Sciatic nerve (tissue), 2 donors: Measurements from ENCODE around the gene VBP1. TPM values are rescaled to one million over a fixed set of nuclear protein-coding genes. Genes with fewer than 3 reads are reported as not detected.
"Not testable (repeated sequence)": the region's sequence is repeated elsewhere in the genome, so short reads cannot be mapped to it uniquely, and the experiment has no call there.

Experiments used
- ATAC-seq: fragments of 200-7000 bp; cut with Tn5 transposase; one replicate; pipeline ENCODE4 v1.9.1; 2020; ENCODE audit warnings: mild to moderate bottlenecking, moderate library complexity
- DNase-seq: peaks from one replicate; pipeline ENCODE4 v3.0.0-alpha.2; 2020; ENCODE audit warnings: low spot score
- intact Hi-C: fragments of 100-400 bp; cut with DNase I; formaldehyde crosslinking; loops from one replicate; pipeline ENCODE4 v1.14.2; 2022
- total RNA-seq: library from RNA; stranded (reverse); fragmentation: NEBNext Ultra II Directional; extraction: Animal tissue kit (Norgen Biotek cat#: 25700); gene quantifications from one replicate; pipeline ENCODE4 v1.2.1, GENCODE V29; 2021
- donor health status: DM: no; HTN: no; CAD: no.
- donor health status: DM: no; HTN: no; CAD: no.

The VBP1 gene, protein sequence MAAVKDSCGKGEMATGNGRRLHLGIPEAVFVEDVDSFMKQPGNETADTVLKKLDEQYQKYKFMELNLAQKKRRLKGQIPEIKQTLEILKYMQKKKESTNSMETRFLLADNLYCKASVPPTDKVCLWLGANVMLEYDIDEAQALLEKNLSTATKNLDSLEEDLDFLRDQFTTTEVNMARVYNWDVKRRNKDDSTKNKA
- total RNA-seq = 30.9 TPM

GRCh38 chrX:155216179-155216939 is at the start of gene VBP1:
Gene VBP1, plus strand, starts transcription at chrX:155216460. Its CDS starts 23 bp downstream, at chrX:155216483.
- DNase-seq = peak; percentile 92
- peak; percentile 100 for ATAC-seq
- intact Hi-C loops = no loop called here

GRCh38 chrX:155169881-155170280 is 46.4 kb upstream of the VBP1 start:
- DNase-seq (no peak), ATAC-seq (no peak)
- intact Hi-C loops = no loop called here

DNA sequence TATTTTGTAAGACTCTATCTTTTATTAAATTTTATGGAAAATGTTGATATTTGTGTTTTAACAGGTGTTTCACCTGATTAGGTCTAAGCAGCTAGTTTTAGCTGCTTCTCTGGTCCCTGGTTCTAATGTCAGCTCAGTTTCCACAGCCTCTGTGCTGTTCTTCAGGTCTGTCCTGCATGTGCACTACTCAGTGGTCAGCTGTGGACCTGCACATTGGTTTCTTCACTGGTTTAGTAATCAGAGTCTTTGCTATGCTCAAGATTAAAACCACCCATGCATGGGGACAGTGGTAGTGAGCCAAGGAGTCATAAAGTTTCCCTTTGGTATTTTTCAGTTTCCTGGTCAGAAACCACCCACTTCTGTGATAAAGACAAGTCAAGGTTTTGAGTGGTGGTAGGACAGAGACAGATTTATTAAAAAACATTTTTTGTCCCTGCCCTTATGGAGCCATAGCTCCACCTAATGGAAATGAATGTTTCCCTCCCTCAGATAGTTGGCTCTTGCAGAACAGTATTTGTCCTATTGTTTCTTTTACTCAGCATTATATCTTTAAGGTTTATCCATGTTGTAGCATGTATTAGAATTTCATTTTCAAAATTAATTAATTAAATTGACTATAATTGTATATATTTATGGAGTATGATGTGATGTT is 36.8 kb upstream of the VBP1 start:
- ATAC-seq (no peak), DNase-seq (no peak)
- intact Hi-C loops = no loop called here

DNA sequence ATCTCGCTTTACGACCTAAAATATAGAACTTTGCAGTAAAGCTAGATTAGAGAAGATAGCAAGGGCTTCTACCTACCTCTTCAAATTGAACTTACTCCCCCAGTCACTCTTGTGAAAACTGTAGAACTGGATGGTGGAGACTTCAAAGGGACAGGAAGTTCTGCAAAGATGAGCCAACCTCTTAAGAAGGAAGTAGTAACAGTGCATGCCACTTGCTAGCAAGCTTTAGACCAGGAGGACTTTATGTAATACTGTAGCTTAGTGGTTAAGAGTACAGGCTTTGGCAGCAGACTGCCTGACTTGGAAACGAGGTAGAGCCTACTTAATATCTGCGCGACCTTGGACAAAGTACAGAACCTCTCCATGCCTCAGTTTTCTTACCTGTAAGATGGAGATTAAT is 27.5 kb upstream of the VBP1 start:
- DNase-seq (no peak), ATAC-seq (no peak)
- intact Hi-C loops = no loop called here

GRCh38 chrX:155211208-155211607 is 5.1 kb upstream of the VBP1 start:
- intact Hi-C loops = no loop called here
- DNase-seq (no peak), ATAC-seq (no peak)

- intact Hi-C loops = no loop called here
Observed at GRCh38 chrX:155213731-155214130, 2.5 kb upstream of the VBP1 start.

GRCh38 chrX:155215443-155216178 is 649 bp upstream of the VBP1 start:
- peak; percentile 57 for DNase-seq
- intact Hi-C loops = no loop called here
- ATAC-seq = peak; percentile 70

More at GRCh38 chrX:155213731-155214130, 2.5 kb upstream of the VBP1 start:
- DNase-seq = no peak
- ATAC-seq = no peak

DNA sequence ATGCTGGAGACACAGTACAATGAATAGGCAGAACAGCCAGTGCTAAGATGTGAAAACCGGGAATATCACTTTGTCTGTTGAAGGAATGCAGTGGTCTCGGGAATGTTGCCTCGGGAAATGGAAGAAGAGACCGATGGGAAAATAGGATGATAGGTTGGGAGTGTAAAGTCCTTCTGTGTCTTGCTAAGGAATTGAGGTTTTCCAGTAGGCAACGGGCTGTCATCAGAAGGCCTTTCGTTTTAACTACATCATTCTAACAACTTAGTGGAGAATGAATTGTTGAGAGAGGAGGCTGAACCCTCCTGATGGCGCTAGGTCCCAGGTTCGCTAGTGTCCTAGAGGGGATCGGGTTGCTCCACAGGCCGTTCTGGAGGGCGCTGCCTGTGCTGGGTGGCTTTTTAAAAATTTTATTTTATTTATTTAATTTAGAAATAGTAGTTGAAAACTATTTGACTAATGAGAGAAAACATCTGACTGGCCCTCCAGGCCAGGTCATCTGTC is 730 bp downstream of the VBP1 start:
- intact Hi-C loops = no loop called here
- no peak for DNase-seq
- ATAC-seq = no peak

- intact Hi-C loops = no loop called here
- ATAC-seq (no peak), DNase-seq (no peak)
Observed at GRCh38 chrX:155218777-155219176, 2.5 kb downstream of the VBP1 start.

DNA sequence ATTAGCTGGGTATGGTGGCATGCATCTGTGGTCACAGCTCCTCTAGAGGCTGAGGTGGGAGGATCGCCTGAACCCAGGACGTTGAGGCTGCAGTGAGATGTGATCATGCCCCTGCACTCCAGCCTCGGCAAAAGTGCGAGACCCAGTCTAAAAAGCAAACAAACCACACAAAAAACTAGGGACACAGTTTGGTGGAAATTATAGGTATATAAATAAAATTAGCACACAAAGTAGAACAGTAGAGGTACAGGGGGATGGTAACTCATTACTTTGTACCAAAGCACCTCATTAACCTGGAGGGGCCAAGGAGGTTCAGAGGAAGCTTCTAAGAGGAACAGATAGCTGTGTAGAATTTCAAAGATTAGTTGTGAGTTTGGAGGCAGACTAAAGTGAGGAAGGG is 5.1 kb downstream of the VBP1 start:
- no peak for ATAC-seq
- no peak for DNase-seq
- intact Hi-C loops = no loop called here

- ATAC-seq, DNase-seq, intact Hi-C loops: not testable (repeated sequence)
Observed at GRCh38 chrX:155223746-155224145, 7.5 kb downstream of the VBP1 start.

DNA sequence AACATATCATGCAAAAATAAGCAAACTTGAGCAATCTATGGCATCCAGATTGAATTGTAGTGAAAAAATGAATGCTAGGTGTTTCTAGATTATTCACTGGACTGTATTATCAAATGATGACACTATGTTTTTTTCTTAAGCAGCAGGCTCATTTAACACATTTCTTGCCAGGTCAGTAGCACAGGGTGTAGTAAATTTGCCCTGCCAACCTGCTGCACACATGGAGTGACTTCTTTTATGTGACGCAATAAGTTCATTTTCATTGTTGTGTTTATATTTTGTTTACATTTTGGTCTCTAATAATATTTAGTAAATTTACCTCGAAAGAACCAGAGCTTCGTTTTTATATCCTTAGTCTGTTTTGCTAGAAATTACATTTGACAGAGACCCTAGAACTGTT is 9.5 kb downstream of the VBP1 start:
- intact Hi-C loops = no loop called here
- DNase-seq = no peak
- ATAC-seq = no peak

DNA sequence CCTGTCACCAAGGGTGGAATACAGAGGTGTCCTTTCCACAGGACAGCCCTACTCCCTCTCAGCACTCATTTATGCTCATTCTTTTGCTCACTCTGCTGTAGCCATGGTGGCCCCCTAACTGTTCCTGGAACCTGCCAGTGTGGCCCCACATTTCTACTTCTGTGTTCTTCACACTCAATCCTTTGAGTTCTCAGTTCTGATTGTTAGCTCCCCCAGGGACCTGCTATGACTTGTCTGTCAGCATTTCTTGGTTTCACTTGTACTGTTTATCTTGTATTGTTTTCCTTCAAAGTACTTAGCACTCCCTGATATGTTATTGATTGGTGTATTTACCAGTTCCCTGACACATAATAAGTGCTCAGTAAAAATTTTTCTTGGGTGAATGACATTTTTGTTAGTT is 14.9 kb downstream of the VBP1 start:
- intact Hi-C loops = no loop called here
- ATAC-seq (no peak), DNase-seq (no peak)

- intact Hi-C loops = no loop called here
- ATAC-seq (no peak), DNase-seq (no peak)
Observed at GRCh38 chrX:155235891-155236290, 19.6 kb downstream of the VBP1 start.

DNA sequence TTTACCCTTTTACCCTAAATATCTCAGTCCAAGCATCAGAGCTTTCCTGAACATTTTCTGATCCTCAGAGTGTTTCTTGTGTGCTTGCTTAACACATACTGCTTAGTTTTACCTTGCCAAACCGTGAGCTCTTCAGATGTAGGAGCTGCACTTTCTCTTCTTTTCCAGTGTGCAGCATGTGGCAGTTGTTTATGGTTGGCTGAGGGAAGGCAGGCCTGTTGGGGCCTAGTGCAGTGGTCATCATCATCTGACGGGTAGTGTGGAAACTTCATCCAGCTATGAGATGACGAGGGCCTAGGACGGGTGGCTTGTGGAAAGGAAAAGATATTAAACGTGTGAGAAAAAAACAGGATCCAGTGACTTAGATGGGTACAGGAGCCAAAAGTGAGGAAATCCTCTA is 21.5 kb downstream of the VBP1 start:
- intact Hi-C loops = no loop called here
- ATAC-seq (no peak), DNase-seq (no peak)

DNA sequence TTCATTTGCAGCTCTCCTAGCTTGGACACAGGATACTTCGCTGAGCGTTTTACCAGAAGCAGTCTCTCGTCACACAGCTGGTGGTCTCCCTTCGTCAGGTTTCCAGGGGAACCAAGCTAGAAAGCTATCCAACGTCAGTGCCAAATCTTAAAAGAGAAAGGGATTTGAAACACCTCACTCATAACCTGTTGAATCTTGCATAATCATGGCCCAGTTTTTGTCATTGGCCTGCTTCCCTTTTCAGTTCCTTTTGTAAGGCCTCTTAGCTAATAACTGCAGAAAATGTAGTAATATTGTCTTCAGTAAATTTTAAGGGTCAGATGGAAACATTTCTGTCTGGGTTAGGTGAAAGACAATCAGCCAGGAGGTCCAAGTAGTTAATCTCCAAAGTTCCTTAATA is 26.0 kb downstream of the VBP1 start:
- ATAC-seq = no peak
- no peak for DNase-seq
- intact Hi-C loops = no loop called here

DNA sequence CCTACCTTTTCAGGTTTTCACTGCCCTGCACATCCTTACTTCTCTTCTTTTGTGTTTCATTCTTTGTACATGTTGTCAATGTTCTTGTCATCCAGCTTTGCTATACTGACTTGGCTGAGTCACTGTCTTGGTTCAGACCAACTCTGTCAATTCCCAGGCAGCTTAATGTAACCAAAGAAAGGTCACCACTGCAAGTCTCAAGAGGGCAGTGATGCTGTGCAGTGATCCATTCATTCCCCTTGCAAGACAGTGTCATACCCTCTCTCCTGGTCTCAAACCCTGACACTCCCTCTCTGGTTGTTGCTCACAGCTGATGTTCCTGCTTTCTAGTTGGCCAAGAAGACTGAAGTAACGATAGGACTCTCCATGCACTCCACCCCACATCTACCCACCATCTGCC is 30.5 kb downstream of the VBP1 start:
- DNase-seq = no peak
- intact Hi-C loops = no loop called here
- ATAC-seq = no peak

DNA sequence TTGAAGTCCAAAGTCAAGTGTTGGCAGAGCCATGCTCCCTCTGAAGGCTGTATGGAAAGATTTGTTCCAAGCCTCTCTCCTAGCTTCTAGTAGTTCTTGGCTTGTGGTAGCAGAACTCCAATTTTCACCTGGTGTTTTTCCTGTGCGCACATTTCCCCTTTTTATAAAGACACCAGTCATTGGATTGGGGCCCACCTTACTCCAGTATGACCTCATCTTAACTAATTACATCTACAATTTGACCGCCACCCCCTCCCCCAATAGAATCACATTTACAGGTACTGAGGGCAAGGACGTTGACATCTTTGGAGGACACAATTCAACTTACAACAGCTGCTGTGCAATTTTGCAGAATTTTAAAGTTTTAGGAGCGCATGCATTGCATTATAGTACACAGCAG is 31.2 kb downstream of the VBP1 start:
- intact Hi-C loops = no loop called here
- DNase-seq = no peak
- ATAC-seq = no peak

DNA sequence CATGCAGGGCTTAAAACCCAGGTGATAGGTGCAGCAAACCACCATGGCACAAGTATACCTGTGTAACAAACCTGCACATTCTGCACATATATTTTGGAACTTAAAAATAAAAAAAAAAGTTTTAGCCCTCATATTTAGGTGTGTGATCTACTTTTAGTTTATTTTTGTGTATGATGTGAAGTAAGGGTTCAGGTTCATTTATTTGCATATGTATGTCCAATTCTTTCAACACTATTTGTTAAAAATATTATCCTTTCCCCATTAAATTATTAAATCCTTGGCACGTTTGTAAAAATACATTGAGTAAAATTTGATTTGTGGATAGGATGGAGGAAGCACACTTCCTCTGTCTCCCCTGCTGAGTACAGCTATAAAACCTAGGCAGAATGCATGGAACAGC is 35.1 kb downstream of the VBP1 start:
- intact Hi-C loops = no loop called here
- no peak for DNase-seq

DNA sequence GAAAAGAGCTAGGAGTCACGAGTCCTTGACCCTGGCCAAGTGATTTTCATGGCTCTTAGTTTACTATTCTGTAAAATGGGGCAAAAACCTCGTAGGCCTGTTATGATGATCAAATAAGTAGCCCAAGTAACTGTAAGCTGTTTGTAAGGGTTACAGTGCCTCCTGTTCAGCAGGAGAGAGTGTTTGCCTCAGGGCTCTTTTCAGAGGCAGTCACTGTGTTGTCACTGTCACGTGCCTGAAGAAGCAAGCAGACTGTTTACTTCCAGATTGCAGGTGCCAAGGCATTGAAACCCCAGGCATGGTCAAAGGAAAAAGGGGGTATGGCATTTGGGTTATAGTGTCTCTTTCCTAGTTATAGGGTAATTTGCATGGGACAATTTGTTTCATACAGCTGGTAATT is 43.5 kb downstream of the VBP1 start:
- no peak for ATAC-seq
- intact Hi-C loops = no loop called here
- DNase-seq = no peak

More for the DNA sequence above, 35.1 kb downstream of the VBP1 start:
- no peak for ATAC-seq
